Measurements from ENCODE around the gene SFXN1. TPM values are rescaled to one million over a fixed set of nuclear protein-coding genes. Genes with fewer than 3 reads are reported as not detected.

SFXN1 gene
- total and polyA plus RNA-seq, 12 donors: 14.3 to 39.6 (median 32.5) TPM

DNA sequence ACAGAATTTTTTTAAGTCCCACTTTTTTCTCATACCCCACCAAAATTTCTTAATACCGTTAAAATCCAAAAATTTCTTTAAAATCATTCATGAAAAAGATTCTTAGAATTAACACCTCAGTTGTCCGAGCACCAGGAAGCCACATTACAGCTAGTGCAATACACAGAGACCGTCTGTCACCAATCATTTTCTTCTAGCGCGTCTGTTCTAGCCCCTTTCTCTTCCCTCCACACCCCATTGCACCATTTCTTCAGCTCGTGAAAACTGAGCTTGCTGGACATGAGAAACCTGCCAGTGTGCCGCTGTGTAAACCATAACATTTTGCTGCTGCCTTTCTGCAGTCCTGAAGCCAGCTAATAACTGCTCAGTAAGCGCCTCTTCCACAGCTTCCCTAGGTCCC lies 5.0 kb downstream of the SFXN1 start:
- intact Hi-C loops (cut with DNase I): no loop called here
- H3K27me3 ChIP-seq: no peaks in the 10 kb centered on the region
- H3K9me3 ChIP-seq: no peaks in the 10 kb centered on the region
- TF ChIP-seq, protein P1, sequence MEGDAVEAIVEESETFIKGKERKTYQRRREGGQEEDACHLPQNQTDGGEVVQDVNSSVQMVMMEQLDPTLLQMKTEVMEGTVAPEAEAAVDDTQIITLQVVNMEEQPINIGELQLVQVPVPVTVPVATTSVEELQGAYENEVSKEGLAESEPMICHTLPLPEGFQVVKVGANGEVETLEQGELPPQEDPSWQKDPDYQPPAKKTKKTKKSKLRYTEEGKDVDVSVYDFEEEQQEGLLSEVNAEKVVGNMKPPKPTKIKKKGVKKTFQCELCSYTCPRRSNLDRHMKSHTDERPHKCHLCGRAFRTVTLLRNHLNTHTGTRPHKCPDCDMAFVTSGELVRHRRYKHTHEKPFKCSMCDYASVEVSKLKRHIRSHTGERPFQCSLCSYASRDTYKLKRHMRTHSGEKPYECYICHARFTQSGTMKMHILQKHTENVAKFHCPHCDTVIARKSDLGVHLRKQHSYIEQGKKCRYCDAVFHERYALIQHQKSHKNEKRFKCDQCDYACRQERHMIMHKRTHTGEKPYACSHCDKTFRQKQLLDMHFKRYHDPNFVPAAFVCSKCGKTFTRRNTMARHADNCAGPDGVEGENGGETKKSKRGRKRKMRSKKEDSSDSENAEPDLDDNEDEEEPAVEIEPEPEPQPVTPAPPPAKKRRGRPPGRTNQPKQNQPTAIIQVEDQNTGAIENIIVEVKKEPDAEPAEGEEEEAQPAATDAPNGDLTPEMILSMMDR (IDR thresholded peaks at IDR 0.05): no peak
- no peak for DNase-seq
- H3K4me3 ChIP-seq: no peak overlapping the region
- peaks cover 0 to 67% (median 2%) of the 10 kb centered on the region in 9 donors for H3K36me3 ChIP-seq
- no peak overlapping the region for H3K27ac ChIP-seq
- no peak for ATAC-seq
- 96 to 97% methylated on average over 8 of the region's 8 CpGs for WGBS, 2 donors
- H3K4me1 ChIP-seq: peaks cover 0 to 30% (median 12%) of the 10 kb centered on the region in 9 donors

DNA sequence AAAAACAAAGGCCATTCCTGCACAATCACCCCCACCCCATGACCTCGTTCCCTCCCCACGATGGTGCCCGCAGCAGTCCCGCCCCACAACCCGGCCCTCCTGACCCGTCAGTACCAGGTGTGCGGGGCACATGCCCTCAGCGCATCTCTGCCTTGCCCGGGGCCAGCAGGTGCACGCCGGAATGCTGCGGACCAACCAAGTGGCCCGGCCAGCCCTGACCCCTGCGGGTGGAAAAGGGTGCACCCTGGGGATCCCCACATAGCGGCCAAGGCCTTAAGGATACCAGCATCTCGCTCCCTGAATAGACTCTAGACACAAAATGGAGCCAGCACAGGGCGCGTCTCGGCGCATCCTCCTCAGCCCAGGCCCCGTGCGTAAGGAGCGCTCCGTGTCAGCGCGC lies 6.0 kb downstream of the SFXN1 start:
- H3K4me3 ChIP-seq: no peak overlapping the region
- no peaks in the 10 kb centered on the region for H3K9me3 ChIP-seq
- peaks cover 0 to 77% (median 2%) of the 10 kb centered on the region in 9 donors for H3K36me3 ChIP-seq
- DNase-seq: no peak
- WGBS, 2 donors: 98% methylated on average over 26 of the region's 26 CpGs
- peak in 1 of 8 donors; percentile 51 for ATAC-seq
- TF ChIP-seq, protein P1 (IDR thresholded peaks at IDR 0.05): no peak
- no peak overlapping the region for H3K27ac ChIP-seq
- peaks cover 0 to 29% (median 8%) of the 10 kb centered on the region in 9 donors for H3K4me1 ChIP-seq
- intact Hi-C loops (cut with DNase I): no loop called here
- H3K27me3 ChIP-seq: no peaks in the 10 kb centered on the region

DNA sequence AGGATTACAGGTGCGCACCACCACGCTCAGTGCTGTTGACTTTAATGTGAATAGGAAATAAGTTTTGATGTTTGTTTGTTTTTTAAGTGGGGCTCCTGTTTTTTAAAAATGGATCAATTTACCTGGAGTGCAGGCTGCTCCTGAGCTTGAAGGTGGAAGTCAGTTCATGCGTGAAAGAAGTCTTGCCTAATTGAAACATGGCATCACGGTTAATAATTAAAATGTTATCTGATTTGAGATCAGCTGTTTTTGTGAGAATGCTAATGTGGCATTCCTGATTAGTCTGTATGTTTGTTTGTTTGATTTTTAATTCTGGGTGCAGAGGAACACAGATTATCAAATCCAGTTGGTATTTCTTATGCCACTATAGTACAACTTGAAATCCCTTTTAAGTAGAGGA lies 6.5 kb downstream of the SFXN1 start:
- 94 to 99% methylated on average over 4 of the region's 4 CpGs for WGBS, 2 donors
- DNase-seq (no peak), ATAC-seq (no peak)
- H3K36me3 ChIP-seq: peaks cover 0 to 82% (median 2%) of the 10 kb centered on the region in 9 donors
- no peak overlapping the region for H3K4me3 ChIP-seq
- H3K27ac ChIP-seq: no peak overlapping the region
- no peaks in the 10 kb centered on the region for H3K27me3 ChIP-seq
- TF ChIP-seq, protein P1 (IDR thresholded peaks at IDR 0.05): no peak
- intact Hi-C loops (cut with DNase I): no loop called here
- peaks cover 0 to 28% (median 4%) of the 10 kb centered on the region in 9 donors for H3K4me1 ChIP-seq
- H3K9me3 ChIP-seq: no peaks in the 10 kb centered on the region

DNA sequence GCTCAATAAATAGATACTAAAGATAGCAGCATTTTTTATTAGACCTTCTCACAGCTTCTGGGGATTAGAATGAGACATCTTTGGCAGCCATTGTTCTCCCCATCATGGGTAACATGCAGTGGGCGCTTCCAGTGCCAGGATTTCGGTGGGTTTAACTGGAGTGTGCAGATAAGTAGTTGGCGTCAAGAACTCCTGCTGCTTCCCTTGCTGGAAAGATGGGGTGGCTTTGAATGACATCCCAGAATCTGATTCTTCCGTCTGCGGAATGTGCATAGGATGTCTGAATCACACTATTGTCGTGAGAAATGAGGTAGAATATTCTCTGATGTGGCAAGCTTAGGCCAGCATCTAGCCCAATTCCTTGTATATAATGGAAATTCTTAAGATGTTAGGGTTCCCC lies 7.3 kb downstream of the SFXN1 start:
- TF ChIP-seq, protein P1 (IDR thresholded peaks at IDR 0.05): no peak
- intact Hi-C loops (cut with DNase I): no loop called here

More for the DNA sequence above, 7.3 kb downstream of the SFXN1 start:
- H3K36me3 ChIP-seq: peaks cover 0 to 81% (median 2%) of the 10 kb centered on the region in 9 donors
- H3K27me3 ChIP-seq: no peaks in the 10 kb centered on the region
- no peak overlapping the region for H3K27ac ChIP-seq
- H3K4me1 ChIP-seq: peaks cover 0 to 19% (median 0%) of the 10 kb centered on the region in 9 donors
- H3K4me3 ChIP-seq: no peak overlapping the region
- ATAC-seq (no peak), DNase-seq (no peak)
- 92 to 96% methylated on average over 6 of the region's 6 CpGs for WGBS, 2 donors
- no peaks in the 10 kb centered on the region for H3K9me3 ChIP-seq
